ENCODE results near the gene KIZ.

The KIZ gene

DNA sequence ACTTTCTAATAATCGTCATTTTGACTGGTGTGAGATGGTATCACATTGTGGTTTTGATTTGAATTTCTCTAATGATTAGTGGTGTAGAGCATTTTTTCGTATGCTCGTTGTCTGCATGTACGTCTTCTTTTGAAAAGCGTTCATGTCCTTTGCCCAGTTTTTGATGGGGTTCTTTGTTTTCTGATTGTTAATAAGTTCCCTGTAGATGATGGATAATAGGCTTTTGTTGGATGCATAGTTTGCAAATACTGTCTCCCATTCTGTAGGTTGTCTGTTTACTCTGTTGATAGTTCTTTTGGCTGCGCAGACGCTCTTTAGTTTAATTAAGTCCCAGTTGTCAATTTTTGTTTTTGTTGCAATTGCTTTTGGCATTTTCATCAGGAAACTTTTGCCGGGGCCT, 144.9 kb downstream of the KIZ start:
- no peak overlapping the region for H3K4me3 ChIP-seq (ENCODE audit: low read depth, low read length)
- DNase-seq (ENCODE audit: low read depth): no peak
- TF ChIP-seq, protein P1, sequence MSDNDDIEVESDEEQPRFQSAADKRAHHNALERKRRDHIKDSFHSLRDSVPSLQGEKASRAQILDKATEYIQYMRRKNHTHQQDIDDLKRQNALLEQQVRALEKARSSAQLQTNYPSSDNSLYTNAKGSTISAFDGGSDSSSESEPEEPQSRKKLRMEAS (IDR thresholded peaks at IDR 0.05; ENCODE audit: low read depth, low read length): no peak
- TF ChIP-seq POLR2A (IDR thresholded peaks at IDR 0.05; ENCODE audit: extremely low read depth, insufficient read length) (no peak), MYC (IDR thresholded peaks at IDR 0.05; ENCODE audit: low read depth, low read length) (no peak)
- TF ChIP-seq, protein P2, sequence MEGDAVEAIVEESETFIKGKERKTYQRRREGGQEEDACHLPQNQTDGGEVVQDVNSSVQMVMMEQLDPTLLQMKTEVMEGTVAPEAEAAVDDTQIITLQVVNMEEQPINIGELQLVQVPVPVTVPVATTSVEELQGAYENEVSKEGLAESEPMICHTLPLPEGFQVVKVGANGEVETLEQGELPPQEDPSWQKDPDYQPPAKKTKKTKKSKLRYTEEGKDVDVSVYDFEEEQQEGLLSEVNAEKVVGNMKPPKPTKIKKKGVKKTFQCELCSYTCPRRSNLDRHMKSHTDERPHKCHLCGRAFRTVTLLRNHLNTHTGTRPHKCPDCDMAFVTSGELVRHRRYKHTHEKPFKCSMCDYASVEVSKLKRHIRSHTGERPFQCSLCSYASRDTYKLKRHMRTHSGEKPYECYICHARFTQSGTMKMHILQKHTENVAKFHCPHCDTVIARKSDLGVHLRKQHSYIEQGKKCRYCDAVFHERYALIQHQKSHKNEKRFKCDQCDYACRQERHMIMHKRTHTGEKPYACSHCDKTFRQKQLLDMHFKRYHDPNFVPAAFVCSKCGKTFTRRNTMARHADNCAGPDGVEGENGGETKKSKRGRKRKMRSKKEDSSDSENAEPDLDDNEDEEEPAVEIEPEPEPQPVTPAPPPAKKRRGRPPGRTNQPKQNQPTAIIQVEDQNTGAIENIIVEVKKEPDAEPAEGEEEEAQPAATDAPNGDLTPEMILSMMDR (IDR thresholded peaks at IDR 0.05; ENCODE audit: low read depth, low read length): no peak

DNA sequence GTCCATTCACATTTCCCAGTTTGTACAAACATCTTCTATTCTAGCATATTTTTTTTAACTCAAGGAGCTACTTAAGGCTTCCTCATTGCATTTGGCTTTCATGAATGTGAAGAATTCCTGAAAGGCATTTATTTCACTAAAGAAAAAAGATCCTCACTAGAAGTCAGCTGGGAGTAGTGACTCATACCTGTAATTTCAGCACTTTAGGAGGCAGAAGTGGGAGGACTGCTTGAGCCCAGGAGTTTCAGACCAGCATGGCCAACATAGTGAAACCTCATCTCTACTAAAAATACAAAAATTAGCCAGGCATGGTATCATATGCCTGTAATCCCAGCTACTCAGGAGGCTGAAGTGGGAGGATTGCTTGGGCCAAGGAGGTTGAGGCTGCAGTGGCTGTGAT, 146.4 kb downstream of the KIZ start:
- no peak for DNase-seq (ENCODE audit: low read depth)
- H3K4me3 ChIP-seq (ENCODE audit: low read depth, low read length): no peak overlapping the region
- TF ChIP-seq POLR2A (IDR thresholded peaks at IDR 0.05; ENCODE audit: extremely low read depth, insufficient read length): no peak
- TF ChIP-seq, protein P1 (IDR thresholded peaks at IDR 0.05; ENCODE audit: low read depth, low read length): no peak
- no peak for TF ChIP-seq MYC (IDR thresholded peaks at IDR 0.05; ENCODE audit: low read depth, low read length)
- TF ChIP-seq, protein P2 (IDR thresholded peaks at IDR 0.05; ENCODE audit: low read depth, low read length): no peak

DNA sequence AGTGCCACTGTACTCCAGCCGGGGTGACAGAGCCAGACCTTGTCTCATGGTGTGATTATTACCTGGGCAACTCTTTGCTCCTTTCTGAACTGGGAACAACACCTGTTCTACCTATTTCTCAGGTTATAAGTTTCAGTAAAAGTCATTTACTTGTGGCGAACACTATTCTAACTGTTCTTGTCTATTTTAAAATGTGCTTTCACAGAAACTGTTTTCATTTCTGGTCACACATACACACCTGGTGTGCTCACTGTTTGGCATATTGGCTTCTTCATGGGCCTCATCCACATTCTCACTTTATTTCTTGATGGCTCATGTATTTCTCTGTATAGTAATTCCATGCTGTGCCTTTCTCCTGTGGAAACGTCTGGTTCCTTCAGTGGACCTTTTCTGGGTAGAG, 146.8 kb downstream of the KIZ start:
- no peak overlapping the region for H3K4me3 ChIP-seq (ENCODE audit: low read depth, low read length)
- TF ChIP-seq MYC (IDR thresholded peaks at IDR 0.05; ENCODE audit: low read depth, low read length) (no peak), POLR2A (IDR thresholded peaks at IDR 0.05; ENCODE audit: extremely low read depth, insufficient read length) (no peak)
- TF ChIP-seq, protein P1 (IDR thresholded peaks at IDR 0.05; ENCODE audit: low read depth, low read length): no peak
- TF ChIP-seq, protein P2 (IDR thresholded peaks at IDR 0.05; ENCODE audit: low read depth, low read length): no peak
- DNase-seq (ENCODE audit: low read depth): no peak

DNA sequence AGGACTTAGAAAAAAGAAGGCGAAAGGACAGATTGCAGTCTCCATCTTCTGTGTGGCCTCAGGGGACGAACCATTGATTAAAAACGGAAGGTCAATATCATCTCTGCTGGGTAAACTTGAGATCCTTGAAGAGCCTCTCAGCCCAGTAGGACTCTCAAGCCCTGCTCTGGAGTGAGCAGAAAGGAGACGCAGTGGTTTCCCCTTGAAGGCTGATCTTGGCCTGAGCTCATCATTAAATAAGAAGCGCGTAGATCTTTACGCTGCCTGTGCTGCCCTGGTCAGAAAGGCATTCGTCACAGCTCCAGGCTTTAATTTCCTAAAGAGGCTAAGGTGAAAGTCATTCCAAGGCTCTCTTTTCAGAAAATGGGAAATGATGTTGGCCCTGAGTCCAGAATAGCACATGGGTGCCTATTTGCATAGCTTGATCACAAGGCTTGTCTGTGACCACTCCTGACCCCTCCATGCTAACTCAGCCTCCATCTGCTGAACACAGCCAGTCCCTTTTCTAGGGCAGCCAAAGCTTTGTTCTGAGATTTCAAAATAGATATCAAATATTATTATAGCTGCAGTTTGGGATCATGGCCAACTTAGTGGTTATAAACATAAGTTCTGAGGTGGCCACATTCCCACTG, 148.0 kb downstream of the KIZ start:
- DNase-seq (ENCODE audit: low read depth): no peak
- no peak overlapping the region for H3K4me3 ChIP-seq (ENCODE audit: low read depth, low read length)
- TF ChIP-seq, protein P2 (IDR thresholded peaks at IDR 0.05; ENCODE audit: low read depth, low read length): no peak

DNA sequence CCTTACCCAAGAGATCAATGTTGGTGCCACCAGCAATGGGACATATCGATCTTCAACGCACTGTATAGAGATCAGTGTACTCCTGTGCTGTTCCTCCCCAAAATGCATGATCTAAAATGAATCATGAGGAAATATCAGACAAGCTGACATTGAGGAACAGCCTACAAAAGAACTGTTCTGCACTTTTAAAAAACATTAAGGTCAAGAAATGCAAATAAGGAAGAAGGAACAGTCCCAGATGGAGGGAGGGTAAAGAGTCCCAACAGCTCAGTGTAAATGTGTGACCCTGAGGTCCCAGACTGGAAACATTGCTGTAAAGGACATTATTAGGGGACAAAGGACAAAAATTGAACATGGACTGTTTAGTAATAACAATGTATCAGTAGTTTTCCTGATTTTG, 152.9 kb downstream of the KIZ start:
- DNase-seq (ENCODE audit: low read depth): no peak
- no peak overlapping the region for H3K4me3 ChIP-seq (ENCODE audit: low read depth, low read length)
- TF ChIP-seq POLR2A (IDR thresholded peaks at IDR 0.05; ENCODE audit: extremely low read depth, insufficient read length) (no peak), MYC (IDR thresholded peaks at IDR 0.05; ENCODE audit: low read depth, low read length) (no peak)
- TF ChIP-seq, protein P1 (IDR thresholded peaks at IDR 0.05; ENCODE audit: low read depth, low read length): no peak

DNA sequence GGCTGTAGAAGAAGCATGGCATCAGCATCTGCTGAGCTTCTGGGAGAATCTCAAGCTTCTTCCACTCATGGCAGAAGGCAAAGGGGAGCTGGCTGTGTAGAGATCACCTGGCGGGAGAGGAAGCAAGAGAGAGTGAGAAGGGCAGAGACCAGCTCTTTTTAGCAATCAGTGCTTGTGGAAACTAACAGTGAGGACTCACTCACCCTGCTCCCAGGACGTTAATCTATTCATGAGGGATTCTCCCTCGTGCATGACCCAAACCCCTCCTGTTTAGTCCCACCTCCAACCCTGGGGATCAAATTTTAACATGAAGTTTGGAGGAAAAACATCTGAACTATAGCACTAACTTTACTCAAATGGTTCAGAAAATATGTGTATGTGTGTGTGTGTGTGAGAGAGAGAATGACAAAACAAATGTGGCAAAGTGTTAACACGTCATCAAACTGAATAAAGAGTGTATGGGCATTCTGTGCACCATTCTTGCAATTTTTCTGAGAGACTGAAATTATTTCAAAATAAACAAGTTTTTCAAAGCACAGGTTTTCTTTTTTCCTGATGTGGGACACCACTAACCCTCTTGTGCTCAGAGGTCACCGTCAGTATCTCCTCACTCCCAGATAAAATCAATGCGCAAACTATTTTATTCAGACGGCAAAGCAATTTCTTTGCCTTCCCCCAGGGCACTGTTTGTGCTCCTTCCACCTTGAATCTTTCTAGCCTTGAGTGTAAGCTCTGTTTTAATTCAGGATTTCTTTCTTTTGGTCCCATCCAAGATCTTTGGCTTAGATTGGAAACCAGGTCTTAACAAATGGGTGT, 154.0 kb downstream of the KIZ start:
- DNase-seq (ENCODE audit: low read depth): no peak
- TF ChIP-seq MYC (IDR thresholded peaks at IDR 0.05; ENCODE audit: low read depth, low read length) (no peak), POLR2A (IDR thresholded peaks at IDR 0.05; ENCODE audit: extremely low read depth, insufficient read length) (no peak)
- TF ChIP-seq, protein P2 (IDR thresholded peaks at IDR 0.05; ENCODE audit: low read depth, low read length): no peak
- TF ChIP-seq, protein P1 (IDR thresholded peaks at IDR 0.05; ENCODE audit: low read depth, low read length): no peak
- H3K4me3 ChIP-seq (ENCODE audit: low read depth, low read length): no peak overlapping the region

Measured in NB4 (cell line).